GM19324 (cell line): ENCODE measurements around the gene MYO15B.
"Not testable (repeated sequence)": the region's sequence is repeated elsewhere in the genome, so short reads cannot be mapped to it uniquely, and the experiment has no call there.

Experiments used
- ATAC-seq: cut with Tn5 transposase; IDR thresholded peaks from one replicate; pipeline ENCODE4 v1.9.1; 2021; ENCODE audit warnings: mild to moderate bottlenecking, moderate library complexity; ENCODE audit not compliant: unreplicated experiment, low FRiP score

Gene MYO15B

GRCh38 chr17:75635610-75636202 is 48.1 kb downstream of the MYO15B start:
- no peak for ATAC-seq

GRCh38 chr17:75636381-75637142 is 49.0 kb downstream of the MYO15B start:
- no peak for ATAC-seq

- no peak for ATAC-seq
Observed at GRCh38 chr17:75637143-75637538, 49.5 kb downstream of the MYO15B start.

GRCh38 chr17:75637551-75637950 is 50.0 kb downstream of the MYO15B start:
- ATAC-seq, result no peak

- ATAC-seq, result not testable (repeated sequence)
Observed at GRCh38 chr17:75638039-75638438, 50.4 kb downstream of the MYO15B start.

GRCh38 chr17:75638893-75639292 is 51.3 kb downstream of the MYO15B start:
- ATAC-seq, result no peak

GRCh38 chr17:75639327-75639726 is 51.7 kb downstream of the MYO15B start:
- ATAC-seq, result no peak

GRCh38 chr17:75639771-75640555 is 52.4 kb downstream of the MYO15B start:
- ATAC-seq, result no peak

- no peak for ATAC-seq
Observed at GRCh38 chr17:75640556-75641119, 53.0 kb downstream of the MYO15B start.

- no peak for ATAC-seq
Observed at GRCh38 chr17:75641343-75641742, 53.7 kb downstream of the MYO15B start.

GRCh38 chr17:75642182-75642783 is 54.7 kb downstream of the MYO15B start:
- ATAC-seq, result no peak

- ATAC-seq, result no peak
Observed at GRCh38 chr17:75642784-75643642, 55.4 kb downstream of the MYO15B start.

- no peak for ATAC-seq
Observed at GRCh38 chr17:75643643-75644017, 56.0 kb downstream of the MYO15B start.

- no peak for ATAC-seq
Observed at GRCh38 chr17:75645501-75645888, 57.9 kb downstream of the MYO15B start.

- peak; percentile 75 for ATAC-seq
Observed at GRCh38 chr17:75645889-75646637, 58.5 kb downstream of the MYO15B start.

- peak; percentile 17 for ATAC-seq
Observed at GRCh38 chr17:75646638-75646992, 59.0 kb downstream of the MYO15B start.

GRCh38 chr17:75647061-75647460 is 59.5 kb downstream of the MYO15B start:
- ATAC-seq, result no peak

GRCh38 chr17:75647921-75648320 is 60.3 kb downstream of the MYO15B start:
- ATAC-seq, result no peak

GRCh38 chr17:75649687-75650086 is 62.1 kb downstream of the MYO15B start:
- ATAC-seq, result no peak
